ACC112 (cell line): ENCODE results near the gene CPAMD8.

Experiments used
- H2AFZ ChIP-seq: fragments of 200-600 bp; sonication (generic); one replicate; pipeline ENCODE4 v1.6.0; 2017; ENCODE audit warnings: antibody characterized with exemption, low read length; ENCODE audit not compliant: unreplicated experiment
- H3K27ac ChIP-seq: fragments of 200-600 bp; sonication (generic); 2 replicates; pipeline ENCODE4 v1.5.1; 2014; ENCODE audit warnings: low read depth, mild to moderate bottlenecking, antibody characterized with exemption, low read length, moderate library complexity
- H3K27me3 ChIP-seq: fragments of 200-600 bp; sonication (generic); 2 replicates; pipeline ENCODE4 v1.6.1; 2014; ENCODE audit warnings: mild to moderate bottlenecking, antibody characterized with exemption, low read length, moderate library complexity, mixed read lengths; ENCODE audit not compliant: insufficient read depth
- H3K36me3 ChIP-seq: fragments of 200-600 bp; sonication (generic); 2 replicates; pipeline ENCODE4 v1.6.1; 2016; ENCODE audit warnings: mild to moderate bottlenecking, antibody characterized with exemption, low read length, moderate library complexity, mixed read lengths; ENCODE audit not compliant: insufficient read depth
- H3K4me1 ChIP-seq: fragments of 200-600 bp; sonication (generic); one replicate; pipeline ENCODE4 v1.6.1; 2016; ENCODE audit warnings: low read length, mixed read lengths; ENCODE audit not compliant: insufficient read depth, unreplicated experiment, control insufficient read depth
- H3K4me3 ChIP-seq: fragments of 200-600 bp; sonication (generic); 2 replicates; pipeline ENCODE4 v1.5.1; 2014; ENCODE audit warnings: mild to moderate bottlenecking, low read depth, low read length
- H3K79me2 ChIP-seq: fragments of 200-600 bp; sonication (generic); one replicate; pipeline ENCODE4 v1.6.0; 2016; ENCODE audit warnings: low read length; ENCODE audit not compliant: control insufficient read depth, unreplicated experiment, insufficient read depth

The CPAMD8 gene

GRCh38 chr19:16856091-16856490 is 170.5 kb downstream of the CPAMD8 start:
- H3K4me3 ChIP-seq = no peak overlapping the region
- H3K79me2 ChIP-seq = no peaks in the 10 kb centered on the region
- no peak overlapping the region for H3K27ac ChIP-seq
- H3K4me1 ChIP-seq = peaks cover 2% of the 10 kb centered on the region
- H3K36me3 ChIP-seq = peaks cover 9% of the 10 kb centered on the region; the same call in 1 of the 2 replicates
- no peak overlapping the region for H2AFZ ChIP-seq
- no peaks in the 10 kb centered on the region for H3K27me3 ChIP-seq

- Histone ChIP-seq H3K27me3 (no peaks in the 10 kb centered on the region), H3K79me2 (no peaks in the 10 kb centered on the region), H3K4me1 (peaks cover 25% of the 10 kb centered on the region), H3K36me3 (peaks cover 11% of the 10 kb centered on the region; the same call in 1 of the 2 replicates), H3K27ac (no peak overlapping the region), H3K4me3 (no peak overlapping the region), H2AFZ (no peak overlapping the region)
Observed at GRCh38 chr19:16853066-16853465, 173.5 kb downstream of the CPAMD8 start.

GRCh38 chr19:16851031-16851712 is 175.4 kb downstream of the CPAMD8 start:
- no peaks in the 10 kb centered on the region for H3K27me3 ChIP-seq
- peaks cover 25% of the 10 kb centered on the region for H3K4me1 ChIP-seq
- H3K4me3 ChIP-seq = no peak overlapping the region
- no peak overlapping the region for H2AFZ ChIP-seq
- peak overlapping the region; percentile 77; the same call in 1 of the 2 replicates for H3K27ac ChIP-seq
- no peaks in the 10 kb centered on the region for H3K79me2 ChIP-seq
- peaks cover 11% of the 10 kb centered on the region; the same call in 1 of the 2 replicates for H3K36me3 ChIP-seq

- peaks cover 25% of the 10 kb centered on the region for H3K4me1 ChIP-seq
- H3K27me3 ChIP-seq = no peaks in the 10 kb centered on the region
- no peak overlapping the region for H3K4me3 ChIP-seq
- H3K27ac ChIP-seq = peak overlapping the region; percentile 77
- H3K79me2 ChIP-seq = no peaks in the 10 kb centered on the region
- H2AFZ ChIP-seq = no peak overlapping the region
- H3K36me3 ChIP-seq = peaks cover 11% of the 10 kb centered on the region; the same call in 1 of the 2 replicates
Observed at GRCh38 chr19:16850133-16850532, 176.5 kb downstream of the CPAMD8 start.

GRCh38 chr19:16849168-16849567 is 177.4 kb downstream of the CPAMD8 start:
- H3K79me2 ChIP-seq = no peaks in the 10 kb centered on the region
- H3K36me3 ChIP-seq = peaks cover 5% of the 10 kb centered on the region; the same call in 1 of the 2 replicates
- peaks cover 25% of the 10 kb centered on the region for H3K4me1 ChIP-seq
- no peak overlapping the region for H2AFZ ChIP-seq
- no peak overlapping the region for H3K4me3 ChIP-seq
- H3K27me3 ChIP-seq = no peaks in the 10 kb centered on the region
- peak overlapping the region; percentile 77 for H3K27ac ChIP-seq

GRCh38 chr19:16847430-16847829 is 179.2 kb downstream of the CPAMD8 start:
- no peak overlapping the region for H3K4me3 ChIP-seq
- H3K4me1 ChIP-seq = peaks cover 25% of the 10 kb centered on the region
- peaks cover 5% of the 10 kb centered on the region; the same call in 1 of the 2 replicates for H3K36me3 ChIP-seq
- no peak overlapping the region for H3K27ac ChIP-seq
- no peaks in the 10 kb centered on the region for H3K27me3 ChIP-seq
- H2AFZ ChIP-seq = no peak overlapping the region
- H3K79me2 ChIP-seq = no peaks in the 10 kb centered on the region

GRCh38 chr19:16846901-16847300 is 179.7 kb downstream of the CPAMD8 start:
- Histone ChIP-seq H3K4me1 (peaks cover 25% of the 10 kb centered on the region), H3K79me2 (no peaks in the 10 kb centered on the region), H2AFZ (no peak overlapping the region), H3K36me3 (peaks cover 5% of the 10 kb centered on the region; the same call in 1 of the 2 replicates), H3K4me3 (no peak overlapping the region), H3K27me3 (no peaks in the 10 kb centered on the region), H3K27ac (no peak overlapping the region)
